ENCODE measurements around the gene MYNN. TPM values are rescaled to one million over a fixed set of nuclear protein-coding genes. Genes with fewer than 3 reads are reported as not detected.

The MYNN gene
- total and polyA plus RNA-seq, 9 of the 15 experiments (the other 6 are each of a cell fraction or from before 2014, with no cell fraction given) = 10.4 to 35.7 (median 21.3) TPM

GRCh38 chr3:169764882-169765612, 8.1 kb upstream of the MYNN start, which contains the start of gene TERC (continued):
- TF ChIP-seq PBX2 (CRISPR knock-in tag; IDR thresholded peaks at IDR 0.05; ENCODE audit: low read depth) = no peak
- TF ChIP-seq PBX2 (tag; conservative IDR thresholded peaks at IDR 0.05; ENCODE audit: low read depth) = no peak
- TF ChIP-seq ZNF785 (CRISPR knock-in tag; IDR thresholded peaks at IDR 0.05) = no peak
- TF ChIP-seq ZNF174 (CRISPR knock-in tag; IDR thresholded peaks at IDR 0.05) = no peak
- no peak for TF ChIP-seq ZNF699 (CRISPR knock-in tag; IDR thresholded peaks at IDR 0.05; ENCODE audit: insufficient replicate concordance)
- TF ChIP-seq ILK (tag; IDR thresholded peaks at IDR 0.05; ENCODE audit: borderline replicate concordance, low read depth) = no peak
- TF ChIP-seq HOXB6 (CRISPR knock-in tag; IDR thresholded peaks at IDR 0.05; ENCODE audit: borderline replicate concordance) = no peak
- no peak for TF ChIP-seq ZNF592 (IDR thresholded peaks at IDR 0.05)
- TF ChIP-seq IRF9 (tag; IDR thresholded peaks at IDR 0.05) = no peak
- TF ChIP-seq NR1H2 (CRISPR knock-in tag; IDR thresholded peaks at IDR 0.05) = no peak
- 0 out of 2 replicates have a peak, but pooled peaks have one; percentile 27 for TF ChIP-seq TCF7L2 (IDR thresholded peaks at IDR 0.05; ENCODE audit: low read depth, low read length)
- TF ChIP-seq L3MBTL2 (IDR thresholded peaks at IDR 0.05) = peak; percentile 52; the same call in 1 of the 2 replicates
- no peak for TF ChIP-seq ZNF41 (CRISPR knock-in tag; conservative IDR thresholded peaks at IDR 0.05)
- no peak for TF ChIP-seq STAT5B (CRISPR knock-in tag; IDR thresholded peaks at IDR 0.05)
- TF ChIP-seq, protein P1, sequence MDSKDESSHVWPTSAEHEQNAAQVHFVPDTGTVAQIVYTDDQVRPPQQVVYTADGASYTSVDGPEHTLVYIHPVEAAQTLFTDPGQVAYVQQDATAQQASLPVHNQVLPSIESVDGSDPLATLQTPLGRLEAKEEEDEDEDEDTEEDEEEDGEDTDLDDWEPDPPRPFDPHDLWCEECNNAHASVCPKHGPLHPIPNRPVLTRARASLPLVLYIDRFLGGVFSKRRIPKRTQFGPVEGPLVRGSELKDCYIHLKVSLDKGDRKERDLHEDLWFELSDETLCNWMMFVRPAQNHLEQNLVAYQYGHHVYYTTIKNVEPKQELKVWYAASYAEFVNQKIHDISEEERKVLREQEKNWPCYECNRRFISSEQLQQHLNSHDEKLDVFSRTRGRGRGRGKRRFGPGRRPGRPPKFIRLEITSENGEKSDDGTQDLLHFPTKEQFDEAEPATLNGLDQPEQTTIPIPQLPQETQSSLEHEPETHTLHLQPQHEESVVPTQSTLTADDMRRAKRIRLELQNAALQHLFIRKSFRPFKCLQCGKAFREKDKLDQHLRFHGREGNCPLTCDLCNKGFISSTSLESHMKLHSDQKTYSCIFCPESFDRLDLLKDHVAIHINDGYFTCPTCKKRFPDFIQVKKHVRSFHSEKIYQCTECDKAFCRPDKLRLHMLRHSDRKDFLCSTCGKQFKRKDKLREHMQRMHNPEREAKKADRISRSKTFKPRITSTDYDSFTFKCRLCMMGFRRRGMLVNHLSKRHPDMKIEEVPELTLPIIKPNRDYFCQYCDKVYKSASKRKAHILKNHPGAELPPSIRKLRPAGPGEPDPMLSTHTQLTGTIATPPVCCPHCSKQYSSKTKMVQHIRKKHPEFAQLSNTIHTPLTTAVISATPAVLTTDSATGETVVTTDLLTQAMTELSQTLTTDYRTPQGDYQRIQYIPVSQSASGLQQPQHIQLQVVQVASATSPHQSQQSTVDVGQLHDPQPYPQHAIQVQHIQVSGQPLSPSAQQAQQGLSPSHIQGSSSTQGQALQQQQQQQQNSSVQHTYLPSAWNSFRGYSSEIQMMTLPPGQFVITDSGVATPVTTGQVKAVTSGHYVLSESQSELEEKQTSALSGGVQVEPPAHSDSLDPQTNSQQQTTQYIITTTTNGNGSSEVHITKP (IDR thresholded peaks at IDR 0.05; ENCODE audit: partially characterized antibody) = no peak
- no peak for TF ChIP-seq EZH2 (IDR thresholded peaks at IDR 0.05; ENCODE audit: borderline replicate concordance, low read depth, low read length)

Data from K562 (cell line).